Retinal pigment epithelial cell (primary cell): Measurements from ENCODE around the gene MANSC4.
A peak's percentile ranks its signal among the peaks of the same experiment; 100 is the strongest.

Source experiments
- DNase-seq: peaks from one replicate; pipeline ENCODE4 v3.0.0-alpha.2; 2010; ENCODE audit warnings: low read depth
- H3K4me3 ChIP-seq: 2 replicates; pipeline ENCODE4 v1.5.1; 2011; ENCODE audit warnings: mild to moderate bottlenecking, low read length, control low read depth, moderate library complexity
- TF ChIP-seq, protein P1 (sequence below): conservative IDR thresholded peaks from 2 replicates; pipeline ENCODE4 v1.5.1; 2011; ENCODE audit warnings: low read depth, low read length, control low read depth, inconsistent platforms

MANSC4 gene

DNA sequence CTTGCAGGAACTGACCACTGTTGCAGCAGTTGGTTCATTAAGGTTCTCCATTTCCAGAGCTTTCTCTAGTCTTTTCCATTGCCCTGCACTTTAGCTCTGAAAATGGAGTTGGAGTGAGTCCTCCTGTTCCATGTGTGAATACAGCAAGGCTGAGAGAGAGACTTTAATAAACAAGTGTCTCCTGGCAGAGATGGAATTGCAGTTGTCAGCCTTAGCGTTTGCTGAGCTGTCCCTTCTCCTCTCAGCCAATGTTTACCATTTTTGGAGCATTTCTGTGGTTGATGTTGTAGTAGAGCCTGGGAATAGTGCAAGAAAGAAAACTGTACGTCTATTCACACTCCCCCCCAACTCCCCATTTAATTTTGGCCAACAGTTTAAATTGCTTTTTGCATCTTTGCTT is 7.5 kb upstream of the MANSC4 start:
- H3K4me3 ChIP-seq = no peak overlapping the region
- TF ChIP-seq, protein P1, sequence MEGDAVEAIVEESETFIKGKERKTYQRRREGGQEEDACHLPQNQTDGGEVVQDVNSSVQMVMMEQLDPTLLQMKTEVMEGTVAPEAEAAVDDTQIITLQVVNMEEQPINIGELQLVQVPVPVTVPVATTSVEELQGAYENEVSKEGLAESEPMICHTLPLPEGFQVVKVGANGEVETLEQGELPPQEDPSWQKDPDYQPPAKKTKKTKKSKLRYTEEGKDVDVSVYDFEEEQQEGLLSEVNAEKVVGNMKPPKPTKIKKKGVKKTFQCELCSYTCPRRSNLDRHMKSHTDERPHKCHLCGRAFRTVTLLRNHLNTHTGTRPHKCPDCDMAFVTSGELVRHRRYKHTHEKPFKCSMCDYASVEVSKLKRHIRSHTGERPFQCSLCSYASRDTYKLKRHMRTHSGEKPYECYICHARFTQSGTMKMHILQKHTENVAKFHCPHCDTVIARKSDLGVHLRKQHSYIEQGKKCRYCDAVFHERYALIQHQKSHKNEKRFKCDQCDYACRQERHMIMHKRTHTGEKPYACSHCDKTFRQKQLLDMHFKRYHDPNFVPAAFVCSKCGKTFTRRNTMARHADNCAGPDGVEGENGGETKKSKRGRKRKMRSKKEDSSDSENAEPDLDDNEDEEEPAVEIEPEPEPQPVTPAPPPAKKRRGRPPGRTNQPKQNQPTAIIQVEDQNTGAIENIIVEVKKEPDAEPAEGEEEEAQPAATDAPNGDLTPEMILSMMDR = no peak
- no peak for DNase-seq

DNA sequence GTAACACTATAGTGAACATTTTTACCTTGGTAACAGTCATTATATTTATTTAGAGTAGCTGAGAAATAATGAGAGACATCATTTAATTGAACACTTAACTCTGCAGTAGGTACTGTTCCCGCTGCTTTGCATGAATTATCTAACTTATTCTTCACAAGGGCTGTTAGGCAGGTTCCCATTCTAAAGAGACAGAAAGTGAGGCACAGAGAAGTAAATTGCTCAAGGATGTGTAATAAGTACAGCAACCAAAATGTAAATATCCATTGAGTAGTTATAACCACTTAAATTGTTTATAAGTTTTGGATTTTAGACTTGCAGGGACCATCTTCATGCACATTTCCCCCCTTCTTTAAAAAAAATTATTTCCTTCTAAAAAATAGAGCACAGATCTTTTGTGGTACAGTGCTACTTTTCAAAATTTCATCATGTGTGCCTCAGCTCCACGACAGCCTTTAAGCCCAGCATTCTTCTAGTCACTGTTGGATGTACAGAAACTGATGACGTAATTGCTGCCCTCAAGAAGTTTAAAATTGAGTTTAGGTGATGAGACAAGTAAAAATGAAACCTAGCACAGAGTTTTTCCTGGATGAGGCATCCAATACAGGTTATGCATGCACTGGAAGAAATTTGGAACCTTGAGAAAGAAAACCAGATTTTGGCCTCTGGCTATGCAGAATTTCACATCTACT is 6.0 kb upstream of the MANSC4 start:
- TF ChIP-seq, protein P1 = no peak
- no peak for DNase-seq
- no peak overlapping the region for H3K4me3 ChIP-seq

DNA sequence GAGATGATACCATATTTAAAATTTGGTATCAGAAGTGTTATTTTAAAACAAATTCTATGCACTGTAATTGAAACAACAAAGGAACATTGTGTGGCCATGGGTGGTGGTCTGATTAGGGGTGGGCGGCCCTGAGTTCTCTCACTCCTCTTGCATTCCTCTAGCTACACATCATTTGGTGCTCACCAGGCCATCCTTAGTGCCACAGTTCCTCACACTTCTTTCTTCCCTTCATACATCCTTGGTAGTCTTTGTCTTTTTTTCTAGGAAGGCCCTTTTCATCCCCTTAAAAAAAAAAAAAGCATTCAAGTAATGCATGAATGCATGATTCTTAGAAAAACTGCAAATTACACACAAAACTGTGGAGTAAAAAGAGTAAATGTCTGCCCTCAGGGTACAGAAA is 2.4 kb upstream of the MANSC4 start:
- DNase-seq = no peak
- H3K4me3 ChIP-seq = no peak overlapping the region
- TF ChIP-seq, protein P1 = no peak

DNA sequence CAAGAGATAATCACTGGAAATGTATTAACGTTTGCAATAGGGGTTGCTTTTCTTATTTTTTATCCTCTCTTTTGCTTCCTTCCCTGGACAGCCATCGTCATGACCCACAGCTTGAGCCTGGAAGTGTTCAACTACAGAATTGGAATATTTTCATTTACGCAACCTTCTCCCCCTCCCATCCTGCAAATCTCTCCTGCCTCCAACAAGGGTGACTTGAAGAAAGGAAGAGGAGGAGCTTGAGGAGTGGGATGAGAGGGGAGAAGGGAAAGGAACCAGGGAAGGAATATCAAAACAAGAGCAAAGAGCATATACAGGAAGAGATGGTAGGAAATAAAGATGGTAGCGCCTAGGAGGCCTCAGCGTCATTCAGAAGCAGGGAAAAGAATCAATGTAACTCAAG is 1.6 kb upstream of the MANSC4 start:
- no peak for DNase-seq
- TF ChIP-seq, protein P1 = no peak
- no peak overlapping the region for H3K4me3 ChIP-seq

DNA sequence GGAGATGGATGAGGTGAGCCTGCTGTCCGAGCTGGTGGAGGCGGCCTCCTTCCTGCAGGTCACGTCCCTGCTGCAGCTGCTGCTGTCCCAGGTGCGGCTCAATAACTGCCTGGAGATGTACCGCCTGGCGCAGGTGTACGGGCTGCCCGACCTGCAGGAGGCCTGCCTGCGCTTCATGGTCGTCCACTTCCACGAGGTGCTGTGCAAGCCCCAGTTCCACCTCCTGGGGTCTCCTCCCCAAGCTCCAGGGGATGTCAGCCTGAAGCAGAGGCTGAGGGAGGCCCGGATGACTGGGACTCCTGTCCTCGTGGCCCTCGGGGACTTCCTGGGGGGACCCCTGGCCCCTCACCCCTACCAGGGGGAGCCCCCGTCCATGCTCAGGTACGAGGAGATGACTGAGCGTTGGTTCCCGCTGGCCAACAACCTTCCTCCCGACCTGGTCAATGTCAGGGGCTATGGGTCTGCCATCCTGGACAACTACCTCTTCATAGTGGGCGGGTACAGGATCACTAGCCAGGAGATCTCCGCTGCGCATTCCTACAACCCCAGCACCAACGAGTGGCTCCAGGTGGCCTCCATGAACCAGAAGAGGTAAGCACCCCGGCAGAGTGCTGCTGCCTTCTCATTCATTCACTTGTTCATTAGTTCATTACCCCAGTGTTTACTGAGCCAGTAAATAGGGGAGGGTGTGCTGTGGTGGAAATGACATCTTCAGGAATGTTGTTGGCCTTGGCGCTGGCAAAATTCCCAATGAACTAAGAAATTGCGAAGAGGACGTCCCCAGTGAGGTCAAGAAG is 774 bp upstream of the MANSC4 start:
- peak; percentile 22 for DNase-seq
- TF ChIP-seq, protein P1 = no peak

DNA sequence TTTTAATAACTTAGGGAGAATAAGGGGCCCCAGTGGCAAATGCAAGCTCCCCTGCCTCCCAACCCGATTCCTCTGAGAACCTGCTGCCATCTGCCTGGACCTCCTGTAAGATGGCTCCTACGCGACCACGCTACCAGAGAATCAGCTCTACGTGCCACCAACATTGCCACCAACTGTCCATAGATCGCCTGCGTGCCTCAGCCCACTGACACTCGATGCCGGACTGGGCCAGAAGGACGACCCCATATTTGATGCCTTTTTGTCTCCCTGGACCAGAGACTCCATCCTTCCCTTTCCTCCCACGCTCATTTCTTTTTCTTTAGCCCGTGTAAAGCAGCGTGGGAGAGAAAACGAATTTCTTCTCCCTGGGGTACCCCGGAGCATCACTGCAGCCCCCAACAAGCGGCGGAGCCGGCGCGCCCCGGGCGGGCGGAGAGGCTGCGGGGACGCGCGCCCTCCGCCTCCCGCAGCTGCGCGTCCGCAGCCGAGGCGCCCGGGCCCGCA is 568 bp downstream of the MANSC4 start:
- peak overlapping the region; percentile 83 for H3K4me3 ChIP-seq
- TF ChIP-seq, protein P1 = no peak
- no peak for DNase-seq

More for the DNA sequence above, 774 bp upstream of the MANSC4 start:
- H3K4me3 ChIP-seq = peak overlapping the region; percentile 83
